HUDEP-2 (cell line): ENCODE results near the gene SLC25A13.
A peak's percentile ranks its signal among the peaks of the same experiment; 100 is the strongest.
"Not testable (repeated sequence)": the region's sequence is repeated elsewhere in the genome, so short reads cannot be mapped to it uniquely, and the experiment has no call there.

ENCODE experiments used
- DNase-seq, 76 experiments: peaks; one replicate each; lab custom pipeline; 2025; ENCODE audit not compliant: unreplicated experiment in 76 of 76; lab: John Stamatoyannopoulos, UW

Gene SLC25A13

DNA sequence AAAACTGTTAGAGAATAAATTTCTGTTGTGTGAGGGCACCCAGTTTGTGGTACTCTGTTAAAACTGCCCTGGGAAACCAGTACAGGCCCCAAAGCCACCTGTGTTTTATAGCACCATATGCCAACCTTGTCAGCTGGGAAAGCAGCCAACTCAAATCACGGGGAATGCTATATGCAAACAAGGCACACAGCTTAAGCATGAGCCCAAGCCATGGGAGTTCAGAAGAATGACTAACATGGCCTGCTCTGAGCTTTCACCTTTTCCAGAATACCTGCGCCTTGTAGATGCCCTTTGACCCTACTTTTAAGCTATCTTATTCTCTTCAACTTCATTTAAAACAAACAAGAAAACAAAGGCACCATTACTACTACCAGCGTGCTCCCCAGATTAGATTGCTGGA lies 5.5 kb upstream of the SLC25A13 start:
- DNase-seq, result no peak

DNA sequence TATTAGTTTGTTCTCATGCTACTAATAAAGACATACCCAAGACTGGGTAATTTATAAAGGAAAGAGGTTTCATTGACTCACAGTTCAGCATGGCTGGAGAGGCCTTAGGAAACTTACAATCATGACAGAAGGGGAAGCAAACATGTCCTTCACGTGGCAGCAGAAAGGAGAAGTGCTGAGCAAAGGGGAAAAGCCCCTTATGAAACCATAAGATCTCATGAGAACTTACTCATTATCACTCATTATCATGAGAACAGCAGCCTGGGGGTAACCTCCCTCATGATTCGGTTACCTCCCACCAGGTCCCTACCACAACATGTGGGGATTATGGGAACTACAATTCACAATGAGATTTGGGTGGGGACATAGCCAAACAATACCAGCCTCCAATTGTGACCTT lies 4.9 kb upstream of the SLC25A13 start:
- not testable (repeated sequence) for DNase-seq

DNA sequence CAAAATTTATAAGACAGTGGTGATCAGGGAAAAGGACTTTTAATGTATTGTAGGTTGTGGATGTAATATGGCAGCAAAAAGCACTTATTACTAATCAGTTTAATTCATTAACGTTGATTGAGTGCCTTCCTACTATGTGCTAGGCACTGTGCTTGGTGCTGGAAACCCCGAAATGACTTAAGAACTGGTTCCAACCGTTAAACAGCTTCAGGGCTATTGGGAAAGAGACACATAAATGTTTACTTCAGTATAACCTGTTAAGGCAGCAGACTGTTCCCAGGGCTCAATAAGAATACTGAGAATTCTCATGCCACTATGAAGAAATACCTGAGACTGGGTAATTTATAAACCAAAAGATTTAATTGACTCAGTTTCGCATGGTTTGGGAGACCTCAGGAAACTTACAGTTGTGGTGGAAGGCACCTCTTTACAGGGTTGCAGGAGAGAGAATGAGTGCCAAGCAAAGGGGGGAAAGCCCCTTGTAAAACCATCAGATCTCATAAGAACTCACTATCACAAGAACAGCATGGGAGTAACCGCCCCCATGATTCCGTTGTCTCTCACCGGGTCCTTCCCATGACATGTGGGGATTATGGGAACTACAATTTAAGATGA lies 1.1 kb upstream of the SLC25A13 start:
- no peak for DNase-seq

DNA sequence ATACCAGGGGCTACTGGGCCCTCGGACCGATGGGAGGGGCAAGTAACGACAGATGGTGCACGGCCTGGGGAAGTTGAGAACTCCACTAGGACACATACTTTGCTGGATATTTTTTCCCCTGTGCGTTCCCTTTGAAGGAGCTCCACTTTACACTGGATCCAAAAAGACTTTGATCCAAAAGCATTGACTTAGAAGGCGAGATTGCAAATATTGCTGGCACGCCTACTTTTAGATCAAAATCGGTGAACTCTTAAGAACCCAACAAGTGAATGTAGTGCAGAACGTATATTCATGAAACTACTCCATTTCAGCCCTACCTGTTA lies 436 bp upstream of the SLC25A13 start:
- DNase-seq, result no peak

DNA sequence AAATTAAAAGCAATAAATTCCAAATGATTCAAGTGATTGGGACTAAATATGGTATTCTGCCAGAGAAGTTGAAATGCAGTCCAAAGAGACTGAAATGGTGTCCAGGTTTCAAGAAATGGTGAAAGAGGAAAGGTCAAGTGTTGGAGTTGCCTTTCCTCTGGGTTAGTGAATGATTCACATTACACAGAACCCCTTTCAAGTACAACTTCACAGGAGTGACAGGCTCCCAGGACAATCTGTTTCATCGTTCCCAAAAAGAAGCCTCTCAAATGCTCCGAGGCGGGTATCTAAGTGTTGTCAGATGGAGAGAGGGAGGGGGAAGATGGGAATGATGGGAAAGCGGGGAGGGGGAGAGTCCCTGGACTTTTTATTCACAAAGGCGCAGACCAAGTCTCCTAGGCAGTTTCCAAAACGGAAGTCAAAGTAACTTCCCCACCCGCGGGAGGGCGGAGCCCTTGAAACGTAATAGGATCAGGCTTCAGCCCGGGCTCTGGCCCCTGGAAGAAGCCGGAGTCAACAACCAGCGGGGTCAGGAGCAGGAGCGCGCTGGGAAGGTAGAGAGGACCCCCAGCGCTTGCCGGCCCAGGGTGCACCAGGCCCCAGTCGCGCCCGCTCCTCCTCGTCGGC lies 754 bp downstream of the SLC25A13 start:
- DNase-seq, result peak in 69 of 76 experiments; percentile 6 to 81 (median 48)

DNA sequence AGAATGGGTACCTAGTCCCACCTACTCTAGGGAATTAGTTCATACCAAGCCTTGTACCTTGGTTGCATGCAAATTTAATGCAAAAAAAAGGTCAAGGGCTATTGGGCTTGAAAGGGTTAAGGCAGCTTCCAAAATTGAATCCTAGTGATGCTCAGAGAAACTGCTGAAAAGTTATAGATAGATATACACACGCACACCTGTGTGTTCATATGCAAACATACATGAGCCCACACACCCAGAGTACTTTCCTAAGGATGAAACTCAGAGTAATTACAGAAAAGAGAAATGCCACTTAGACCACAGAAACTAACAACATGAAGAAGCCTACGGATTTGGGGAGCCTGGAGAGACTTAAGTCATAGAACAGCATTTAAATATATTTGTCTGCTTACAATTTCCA lies 1.5 kb downstream of the SLC25A13 start:
- DNase-seq, result no peak

DNA sequence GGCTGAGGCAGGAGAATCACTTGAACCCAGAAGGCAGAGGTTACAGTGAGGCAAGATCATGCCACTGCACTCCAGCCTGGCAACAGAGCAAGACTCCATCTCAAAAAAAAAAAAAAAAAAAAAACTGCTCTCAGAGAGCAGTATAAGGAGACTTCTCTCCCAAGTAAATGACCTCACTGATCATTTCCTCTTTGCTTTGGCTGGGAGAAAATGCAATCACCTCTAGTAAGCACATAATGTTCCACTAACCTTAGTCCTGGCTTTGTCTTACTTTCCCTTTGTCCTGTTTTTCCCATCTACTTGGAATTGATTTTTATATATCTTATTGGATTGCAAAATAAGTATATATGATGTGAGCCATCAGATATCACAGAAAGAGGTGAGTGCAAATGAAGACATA lies 2.5 kb downstream of the SLC25A13 start:
- no peak for DNase-seq

DNA sequence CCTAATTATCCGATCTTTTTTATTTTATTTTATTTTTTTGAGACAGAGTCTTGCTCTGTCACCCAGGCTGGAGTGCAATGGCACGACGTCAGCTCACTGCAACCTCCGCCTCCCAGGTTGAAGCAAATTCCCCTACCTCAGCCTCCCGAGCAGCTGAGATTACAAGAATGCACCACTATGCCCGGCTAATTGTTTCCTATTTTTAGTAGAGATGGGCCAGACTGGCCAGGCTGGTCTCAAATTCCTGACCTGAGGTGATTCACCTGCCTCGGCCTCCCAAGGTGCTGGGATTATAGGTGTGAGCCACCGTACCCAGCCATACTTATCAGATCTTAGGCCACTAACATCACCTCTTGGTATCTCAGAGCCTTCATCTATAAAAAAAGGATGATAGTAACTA lies 4.9 kb downstream of the SLC25A13 start:
- no peak for DNase-seq

DNA sequence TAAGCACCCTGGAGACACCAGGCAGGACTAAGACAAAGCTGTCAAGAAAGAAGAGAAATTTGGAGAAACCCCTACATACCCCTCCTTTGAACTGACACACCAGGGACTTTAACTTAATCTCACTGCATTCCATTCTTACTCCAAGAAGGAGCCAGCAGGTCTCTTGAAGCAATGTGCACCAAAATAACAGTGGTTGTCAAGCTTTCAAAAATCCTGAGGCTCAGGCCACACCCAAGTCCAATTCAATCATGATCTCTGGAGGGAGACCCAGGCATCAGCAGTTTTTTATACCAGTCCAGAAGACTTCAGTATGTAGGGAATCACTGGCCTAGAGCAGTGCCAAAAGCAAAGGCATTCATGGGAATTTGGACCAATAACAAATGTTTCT lies 6.8 kb downstream of the SLC25A13 start:
- DNase-seq, result no peak

DNA sequence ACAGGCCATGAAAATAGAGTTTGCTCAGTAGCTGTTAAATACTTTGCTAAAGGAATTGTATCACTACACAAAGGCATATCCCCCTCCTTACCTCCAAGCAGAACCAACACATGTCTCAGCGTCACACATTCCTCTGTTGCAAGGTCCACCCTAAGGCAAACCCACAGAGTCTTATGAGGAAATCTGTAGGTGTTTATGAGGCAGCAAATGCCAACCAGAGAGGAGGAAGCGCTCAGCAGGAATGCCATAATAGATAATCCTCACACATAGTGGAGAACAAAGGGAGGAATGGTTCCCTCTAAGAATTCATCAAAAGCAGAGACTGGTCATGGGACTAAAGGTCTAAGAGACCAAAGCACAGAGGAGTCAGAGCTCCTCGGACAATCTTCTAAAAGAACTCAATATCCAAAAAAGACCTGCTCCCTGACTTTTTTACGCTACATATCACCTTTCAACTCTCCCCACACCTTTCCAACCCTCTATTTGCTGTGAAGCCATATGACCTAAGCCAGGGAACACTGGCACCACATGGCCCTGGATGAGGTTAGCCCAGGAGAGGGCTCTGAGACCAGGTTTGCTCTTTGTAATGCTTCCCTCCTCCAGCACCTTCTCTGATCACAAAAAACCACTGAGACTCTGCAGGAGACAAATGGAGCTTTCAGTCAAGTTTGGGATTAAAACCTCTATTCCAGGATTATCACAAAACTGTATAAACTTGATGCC lies 7.3 kb downstream of the SLC25A13 start:
- no peak for DNase-seq

DNA sequence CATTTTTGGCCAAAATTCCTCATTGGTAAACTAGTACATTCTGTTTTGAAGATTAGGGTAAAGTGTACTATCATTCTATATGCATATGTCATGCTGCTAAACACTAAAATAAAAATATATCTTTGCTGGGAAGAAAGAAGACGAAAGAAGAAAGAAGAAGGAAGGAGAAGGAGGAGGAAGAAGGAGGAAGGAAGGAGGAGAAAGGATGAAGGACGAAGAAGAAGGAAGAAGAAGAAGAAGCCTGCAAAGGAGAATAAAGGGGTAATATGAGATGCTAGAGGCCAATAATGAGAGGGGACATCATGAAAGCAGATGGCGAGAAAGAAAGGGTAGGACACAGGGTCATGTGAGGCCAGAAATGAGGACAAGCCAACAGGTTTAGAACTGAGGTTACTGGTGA lies 8.0 kb downstream of the SLC25A13 start:
- DNase-seq, result no peak

DNA sequence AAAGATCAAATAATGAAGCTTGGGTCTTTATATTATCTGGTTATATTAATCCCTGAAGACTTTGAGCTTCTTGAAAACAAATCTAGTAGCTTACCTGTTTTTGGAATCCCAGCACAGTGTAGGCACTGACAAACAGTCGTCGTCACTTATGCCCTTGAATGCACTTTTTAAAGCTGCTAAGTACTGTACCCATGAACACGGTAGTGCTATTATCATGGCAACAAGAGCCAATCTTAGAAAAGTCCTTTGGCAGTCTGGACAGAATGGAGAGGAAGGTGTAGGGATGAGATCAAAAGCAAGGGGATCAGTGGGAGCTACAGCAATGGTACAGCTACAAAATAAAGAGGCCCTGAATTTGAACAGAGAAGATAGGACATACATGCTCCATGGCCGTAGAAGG lies 9.4 kb downstream of the SLC25A13 start:
- no peak for DNase-seq

DNA sequence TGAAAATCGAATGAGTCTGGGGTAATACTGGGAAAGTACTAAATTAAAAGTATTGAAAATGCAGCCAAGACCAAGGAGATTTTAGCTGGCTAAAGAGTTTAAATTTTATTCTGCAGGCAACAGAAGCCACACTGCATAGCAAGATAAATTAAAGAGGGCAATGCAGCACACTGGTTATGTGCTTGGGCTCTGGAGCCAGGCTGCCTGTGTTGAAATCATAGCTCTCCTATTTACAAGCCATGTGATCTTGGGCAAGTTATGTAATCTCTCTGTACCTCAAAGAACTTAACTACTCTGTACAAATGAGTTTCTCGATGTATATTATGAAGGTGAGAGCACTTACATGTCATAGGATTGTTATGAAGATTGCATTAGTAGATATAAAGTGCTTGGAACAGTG lies 9.9 kb downstream of the SLC25A13 start:
- DNase-seq, result peak in 1 of 76 experiments; percentile 3

DNA sequence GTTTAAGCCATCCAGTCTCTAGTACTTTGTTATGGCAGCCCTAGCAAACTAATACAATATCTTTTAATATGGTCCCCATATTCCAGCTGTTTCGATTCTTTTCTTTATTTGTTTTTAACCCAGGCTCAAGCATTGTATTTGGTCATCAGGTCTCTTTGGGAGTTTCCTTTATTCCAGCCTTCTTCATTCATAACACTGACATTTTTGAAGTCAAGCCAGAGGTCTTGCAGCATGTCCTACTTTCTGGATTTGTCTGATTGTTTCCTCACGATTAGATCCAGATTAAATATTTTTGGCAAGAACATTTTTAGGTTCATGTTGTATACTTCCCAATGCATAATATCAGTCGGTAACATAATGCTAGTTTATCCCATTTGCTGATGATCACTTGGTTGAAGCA lies 11.8 kb downstream of the SLC25A13 start:
- DNase-seq, result no peak

DNA sequence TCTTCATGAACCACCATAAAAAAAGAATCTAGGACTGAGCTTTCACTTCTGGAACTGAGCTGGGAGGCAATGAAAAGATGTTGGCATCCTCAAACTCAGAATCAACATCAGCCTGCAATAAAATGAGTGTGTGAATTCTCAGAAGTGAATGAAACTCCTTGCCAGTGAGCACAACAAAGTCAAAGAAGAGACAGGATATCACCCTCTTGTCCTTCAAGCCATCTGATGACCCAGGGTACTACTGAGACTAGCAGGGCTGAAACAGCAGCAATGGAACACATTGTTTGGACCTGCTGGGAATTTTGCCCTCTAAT lies 13.0 kb downstream of the SLC25A13 start:
- DNase-seq, result no peak

DNA sequence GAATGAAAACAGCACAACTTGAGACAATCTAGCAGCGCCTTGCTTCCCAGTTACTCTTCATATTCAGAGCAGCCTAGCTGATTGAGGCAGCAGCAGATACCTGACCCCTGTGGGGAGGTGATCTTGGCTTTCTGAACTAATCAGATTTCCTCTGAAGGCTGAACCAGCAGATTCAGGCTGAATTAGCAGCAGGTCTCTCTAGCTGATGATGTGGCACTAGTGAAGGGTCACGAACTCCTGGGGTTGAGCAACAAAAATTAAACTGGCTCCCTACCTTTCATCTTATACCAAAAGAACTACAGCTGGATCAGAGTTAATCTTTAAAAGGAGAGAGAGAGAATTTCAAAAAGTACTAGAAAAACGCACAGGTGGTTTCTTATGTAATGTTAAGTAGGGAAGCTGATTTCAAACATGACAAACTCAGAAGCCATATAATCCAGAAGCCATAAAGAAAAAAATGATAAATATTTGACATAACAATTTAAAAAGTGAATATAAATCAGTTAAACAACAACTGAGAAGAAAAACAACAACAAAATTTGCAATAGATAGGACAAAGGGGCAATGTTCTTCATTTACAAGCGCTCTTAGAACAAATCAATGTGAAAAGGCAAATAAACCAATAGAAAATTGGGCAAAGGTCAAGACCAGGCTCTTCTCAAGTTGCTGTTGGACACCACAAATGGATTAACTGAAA lies 13.5 kb downstream of the SLC25A13 start:
- DNase-seq, result no peak

DNA sequence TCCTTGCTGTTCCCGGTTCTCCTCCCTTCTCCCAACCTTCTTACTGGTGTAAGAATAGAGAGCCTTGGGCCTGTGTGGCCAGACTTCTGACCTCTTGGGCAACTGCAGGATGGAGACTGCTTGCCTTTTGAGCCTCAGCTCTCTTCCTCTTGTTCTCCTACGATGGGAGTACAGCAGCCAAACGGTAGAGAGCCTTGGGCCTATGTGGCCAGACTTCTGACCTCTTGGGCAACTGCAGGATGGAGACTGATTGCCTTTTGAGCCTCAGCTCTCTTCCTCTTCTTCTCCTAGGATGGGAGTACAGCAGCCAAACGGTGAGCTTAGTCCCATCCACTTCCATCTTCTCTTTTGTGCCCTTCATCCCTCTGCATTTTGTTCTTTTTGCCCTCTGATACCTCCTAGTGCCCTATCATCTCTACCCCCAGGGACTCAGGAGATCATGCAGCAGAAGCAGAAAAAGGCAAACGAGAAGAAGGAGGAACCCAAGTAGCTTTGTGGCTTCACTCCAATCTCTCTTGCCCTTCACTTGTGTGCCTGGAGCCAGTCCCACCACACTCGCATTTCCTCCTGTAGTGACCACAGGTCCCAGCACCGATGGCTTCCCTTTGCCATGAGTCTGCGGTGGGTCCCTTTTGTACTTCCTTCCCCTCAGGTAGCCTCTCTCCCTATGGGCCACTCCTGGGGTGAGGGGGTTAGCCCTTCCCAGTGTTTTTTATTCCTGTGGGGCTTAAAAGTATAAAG lies 15.3 kb downstream of the SLC25A13 start:
- no peak for DNase-seq

DNA sequence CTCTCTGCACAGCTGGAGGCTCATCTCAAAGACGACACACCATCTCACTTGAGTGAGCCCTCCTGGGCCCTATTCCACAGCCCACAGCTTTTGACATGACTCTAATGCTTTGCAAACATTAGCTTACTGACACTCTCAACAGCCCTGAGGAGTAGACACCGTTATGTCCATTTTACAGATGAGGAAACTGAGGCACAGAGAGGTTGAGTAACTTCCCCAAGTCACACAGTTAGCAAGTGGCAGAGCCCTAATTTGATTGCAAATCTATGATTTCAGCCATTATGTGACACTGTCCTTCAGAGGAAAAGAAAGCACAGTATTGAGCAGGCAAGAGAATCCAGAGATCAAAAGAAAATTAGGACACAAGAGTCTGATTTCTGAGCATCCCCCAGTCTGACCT lies 16.0 kb downstream of the SLC25A13 start:
- no peak for DNase-seq

DNA sequence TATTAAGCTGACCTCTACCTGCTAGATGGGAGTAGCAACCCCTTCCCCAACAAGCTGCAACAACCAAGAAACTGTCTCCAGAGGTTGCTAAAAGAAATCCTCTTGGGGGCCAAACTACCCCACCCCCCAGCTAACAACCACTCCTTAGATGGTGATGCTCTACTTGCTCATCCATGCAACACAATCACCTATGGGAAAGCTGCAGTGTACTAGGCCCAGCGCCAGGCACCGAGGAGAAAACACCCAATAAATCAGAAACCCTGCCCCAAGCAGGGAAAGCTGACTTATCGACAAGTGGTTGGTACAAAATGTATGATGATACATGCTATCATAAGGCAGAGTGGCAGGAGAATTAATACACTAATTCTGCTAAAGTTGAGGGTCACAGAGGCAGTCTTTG lies 17.3 kb downstream of the SLC25A13 start:
- no peak for DNase-seq

DNA sequence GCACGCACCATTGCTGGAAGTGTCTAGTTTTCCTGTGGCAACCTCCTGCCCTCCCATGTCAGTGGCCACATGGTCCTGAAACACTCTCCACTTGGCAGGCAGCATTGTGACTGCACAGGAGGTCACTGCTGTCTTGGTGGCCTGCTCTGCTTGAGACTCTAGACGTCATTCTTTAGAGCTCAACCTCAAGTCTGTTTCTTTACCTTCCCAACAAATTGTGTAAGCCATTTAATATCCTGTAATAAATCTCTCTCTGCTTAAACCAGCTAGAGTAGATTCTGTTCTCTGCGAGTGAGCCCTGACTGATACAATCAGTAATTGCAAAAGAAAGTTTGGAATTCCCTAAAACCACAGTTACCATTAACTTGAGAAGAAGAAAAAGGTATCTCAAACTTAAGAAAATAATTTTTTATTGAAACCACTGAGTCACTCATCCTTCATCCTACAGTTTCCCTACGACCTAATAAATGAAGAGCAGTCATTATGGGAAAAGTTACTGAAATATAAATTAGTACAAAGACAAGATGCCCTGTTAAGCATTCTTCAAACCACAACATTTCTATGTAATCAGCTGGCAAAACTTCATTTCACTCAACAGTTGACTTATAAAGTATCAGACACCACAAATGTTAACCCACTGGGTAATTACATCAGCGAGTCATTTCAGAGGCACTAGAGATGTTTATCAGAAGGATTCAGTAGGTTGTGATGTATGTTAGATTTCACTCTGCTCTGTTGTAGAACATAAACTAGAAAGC lies 18.0 kb downstream of the SLC25A13 start:
- DNase-seq, result no peak
